ENCODE results near the gene MYBPH. TPM values are rescaled to one million over a fixed set of nuclear protein-coding genes. Genes with fewer than 3 reads are reported as not detected.

MYBPH gene
- total RNA-seq, 1 donor from 2014 or later: not detected

- ATAC-seq (no peak), DNase-seq (ENCODE audit: low spot score) (no peak)
- intact Hi-C loops (cut with DNase I): no loop called here
Observed at GRCh38 chr1:203140743-203141520, 34.7 kb downstream of the MYBPH start.

- no peak for ATAC-seq
- no peak for DNase-seq (ENCODE audit: low spot score)
- intact Hi-C loops (cut with DNase I): no loop called here
Observed at GRCh38 chr1:203139976-203140475, 35.6 kb downstream of the MYBPH start.

- ATAC-seq: no peak
- no peak for DNase-seq (ENCODE audit: low spot score)
- intact Hi-C loops (cut with DNase I): no loop called here
Observed at GRCh38 chr1:203138066-203138465, 37.6 kb downstream of the MYBPH start.

- intact Hi-C loops (cut with DNase I): no loop called here
- no peak for ATAC-seq
- DNase-seq (ENCODE audit: low spot score): no peak
Observed at GRCh38 chr1:203137324-203137723, 38.3 kb downstream of the MYBPH start.

- DNase-seq (ENCODE audit: low spot score): no peak
- intact Hi-C loops (cut with DNase I): no loop called here
- no peak for ATAC-seq
Observed at GRCh38 chr1:203136409-203137042, 39.1 kb downstream of the MYBPH start.

- DNase-seq (ENCODE audit: low spot score) (no peak), ATAC-seq (no peak)
- intact Hi-C loops (cut with DNase I): no loop called here
Observed at GRCh38 chr1:203135636-203136305, 39.9 kb downstream of the MYBPH start.

GRCh38 chr1:203133970-203134725 is 41.5 kb downstream of the MYBPH start:
- ATAC-seq: peak; percentile 46
- intact Hi-C loops (cut with DNase I): no loop called here

GRCh38 chr1:203131548-203132200 is 44.0 kb downstream of the MYBPH start:
- DNase-seq (ENCODE audit: low spot score): peak; percentile 37

More at GRCh38 chr1:203133970-203134725, 41.5 kb downstream of the MYBPH start:
- peak; percentile 33 for DNase-seq (ENCODE audit: low spot score)

GRCh38 chr1:203130358-203130985 is 45.2 kb downstream of the MYBPH start:
- DNase-seq (ENCODE audit: low spot score) (peak; percentile 48), ATAC-seq (no peak)
- intact Hi-C loops (cut with DNase I): no loop called here

More at GRCh38 chr1:203131548-203132200, 44.0 kb downstream of the MYBPH start:
- intact Hi-C loops (cut with DNase I): no loop called here
- no peak for ATAC-seq

- intact Hi-C loops (cut with DNase I): no loop called here
- DNase-seq (ENCODE audit: low spot score) (peak; percentile 67), ATAC-seq (peak; percentile 4)
Observed at GRCh38 chr1:203129501-203130231, 46.0 kb downstream of the MYBPH start.

- ATAC-seq (no peak), DNase-seq (ENCODE audit: low spot score) (peak; percentile 51)
- intact Hi-C loops (cut with DNase I): no loop called here
Observed at GRCh38 chr1:203128716-203129500, 46.7 kb downstream of the MYBPH start.

GRCh38 chr1:203128431-203128715 is 47.3 kb downstream of the MYBPH start:
- no peak for ATAC-seq
- no peak for DNase-seq (ENCODE audit: low spot score)
- intact Hi-C loops (cut with DNase I): no loop called here

GRCh38 chr1:203127666-203128430 is 47.8 kb downstream of the MYBPH start, which contains the start of gene ADORA1:
ADORA1 (plus strand) TSS chr1:203127726; CDS start chr1:203128842, 1,116 bp downstream.
- peak; percentile 93 for ATAC-seq
- intact Hi-C loops (cut with DNase I): no loop called here
- peak; percentile 82 for DNase-seq (ENCODE audit: low spot score)

GRCh38 chr1:203126866-203127665 is 48.6 kb downstream of the MYBPH start:
- DNase-seq (ENCODE audit: low spot score): peak; percentile 38
- peak; percentile 48 for ATAC-seq
- intact Hi-C loops (cut with DNase I): no loop called here

- no peak for ATAC-seq
- DNase-seq (ENCODE audit: low spot score): no peak
- intact Hi-C loops (cut with DNase I): no loop called here
Observed at GRCh38 chr1:203126151-203126865, 49.3 kb downstream of the MYBPH start.

All from sciatic nerve (tissue), 2 donors.